Subcutaneous adipose tissue (tissue), 4 donors: Measurements from ENCODE around the gene ARL1. TPM values are rescaled to one million over a fixed set of nuclear protein-coding genes. Genes with fewer than 3 reads are reported as not detected.

Experiments used
- small RNA-seq: library from RNA; depleted of rRNA; stranded (forward); fragments of <200 nt; gene quantifications from one replicate; pipeline ENCODE3, GENCODE V24; 2016
- total RNA-seq, 4 donors: library from RNA; depleted of rRNA; stranded (reverse); fragments of >200 nt; gene quantifications; one replicate each; pipeline ENCODE4 v1.1.0, GENCODE V29; 2016
- TF ChIP-seq, protein P1 (sequence below): fragments of 450-650 bp; IDR thresholded peaks from one replicate; pipeline ENCODE4 v1.5.1; 2016; ENCODE audit warnings: low read depth, mild to moderate bottlenecking, control low read depth, antibody characterized with exemption, moderate library complexity

The ARL1 gene
- total RNA-seq, 4 donors from 2014 or later: 42.2 to 136 (median 63.5) TPM

- TF ChIP-seq, protein P1, sequence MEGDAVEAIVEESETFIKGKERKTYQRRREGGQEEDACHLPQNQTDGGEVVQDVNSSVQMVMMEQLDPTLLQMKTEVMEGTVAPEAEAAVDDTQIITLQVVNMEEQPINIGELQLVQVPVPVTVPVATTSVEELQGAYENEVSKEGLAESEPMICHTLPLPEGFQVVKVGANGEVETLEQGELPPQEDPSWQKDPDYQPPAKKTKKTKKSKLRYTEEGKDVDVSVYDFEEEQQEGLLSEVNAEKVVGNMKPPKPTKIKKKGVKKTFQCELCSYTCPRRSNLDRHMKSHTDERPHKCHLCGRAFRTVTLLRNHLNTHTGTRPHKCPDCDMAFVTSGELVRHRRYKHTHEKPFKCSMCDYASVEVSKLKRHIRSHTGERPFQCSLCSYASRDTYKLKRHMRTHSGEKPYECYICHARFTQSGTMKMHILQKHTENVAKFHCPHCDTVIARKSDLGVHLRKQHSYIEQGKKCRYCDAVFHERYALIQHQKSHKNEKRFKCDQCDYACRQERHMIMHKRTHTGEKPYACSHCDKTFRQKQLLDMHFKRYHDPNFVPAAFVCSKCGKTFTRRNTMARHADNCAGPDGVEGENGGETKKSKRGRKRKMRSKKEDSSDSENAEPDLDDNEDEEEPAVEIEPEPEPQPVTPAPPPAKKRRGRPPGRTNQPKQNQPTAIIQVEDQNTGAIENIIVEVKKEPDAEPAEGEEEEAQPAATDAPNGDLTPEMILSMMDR: no peak
These were observed 46.1 kb downstream of the ARL1 start for GRCh38 chr12:101361455-101361854.

GRCh38 chr12:101356794-101357193 is 50.8 kb downstream of the ARL1 start:
- TF ChIP-seq, protein P1: no peak

DNA sequence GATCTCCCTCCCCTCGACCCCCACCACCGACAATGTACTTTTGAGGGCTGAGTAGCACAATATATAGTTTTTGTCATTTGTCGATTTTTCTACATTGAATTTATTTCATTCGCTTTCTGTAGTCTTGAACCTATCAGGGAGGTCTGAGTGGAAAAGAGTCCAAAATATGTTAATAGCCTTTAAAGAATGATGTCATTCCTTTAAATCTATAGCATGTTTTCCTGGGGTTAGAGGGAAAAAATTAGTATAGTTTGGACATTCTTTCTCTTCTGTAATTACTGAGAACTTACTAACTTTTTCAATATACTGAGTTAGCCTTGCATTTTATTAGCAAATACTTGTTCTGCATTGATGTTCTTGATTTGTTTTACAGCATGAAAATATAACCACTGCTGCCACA is 55.9 kb downstream of the ARL1 start:
- TF ChIP-seq, protein P1: no peak

DNA sequence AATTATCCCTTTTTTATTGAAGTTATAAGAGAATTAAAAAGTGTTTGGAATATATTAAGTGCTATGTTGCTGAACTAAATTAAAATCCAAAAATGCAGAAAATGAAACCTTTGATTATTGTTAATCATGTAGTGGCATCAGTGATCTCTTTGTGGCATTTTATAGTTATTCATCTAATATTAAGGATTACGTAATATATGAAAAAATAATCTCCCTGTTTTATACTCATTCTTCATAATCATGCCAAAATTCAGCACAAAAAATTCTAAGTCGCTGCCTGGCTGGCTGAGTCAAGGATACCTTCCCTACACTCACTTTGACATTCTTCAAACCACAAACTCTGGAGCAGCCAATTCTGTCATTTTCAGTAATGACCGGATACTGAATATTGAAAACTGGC is 63.7 kb downstream of the ARL1 start:
- TF ChIP-seq, protein P1: no peak

Small RNA genes lying within 50 kb of the gene (small RNA-seq; reads per million reads assigned to genes)
- gene RF00019 (0.49 reads per million), gene RNU6-1068P (not detected), gene RPS27P23 (not detected)

Other genes starting within 250 kb of the ARL1 start
- gene SLC5A8, start 197.5 kb downstream of the ARL1 start, total RNA-seq: not detected
- 10 to 100 TPM in 3 of 4 donors, 1 to 10 TPM in 1; 8.5 to 22.0 (median 15.7) TPM for gene UTP20, start 127.7 kb downstream of the ARL1 start, total RNA-seq
- not detected for gene SPIC, start 67.6 kb upstream of the ARL1 start, total RNA-seq
- under 1 TPM in 2 of 4 donors, not detected in 2; 0.17 to 0.66 TPM for gene MYBPC1, start 187.2 kb upstream of the ARL1 start, total RNA-seq